LNCAP (cell line): Measurements from ENCODE around the gene GUK1.

Source experiments
- TF ChIP-seq, protein P1 (sequence below): fragments of 450-650 bp; IDR thresholded peaks from 2 replicates; pipeline ENCODE4 v1.5.1; 2017; ENCODE audit warnings: mild to moderate bottlenecking

GUK1 gene

DNA sequence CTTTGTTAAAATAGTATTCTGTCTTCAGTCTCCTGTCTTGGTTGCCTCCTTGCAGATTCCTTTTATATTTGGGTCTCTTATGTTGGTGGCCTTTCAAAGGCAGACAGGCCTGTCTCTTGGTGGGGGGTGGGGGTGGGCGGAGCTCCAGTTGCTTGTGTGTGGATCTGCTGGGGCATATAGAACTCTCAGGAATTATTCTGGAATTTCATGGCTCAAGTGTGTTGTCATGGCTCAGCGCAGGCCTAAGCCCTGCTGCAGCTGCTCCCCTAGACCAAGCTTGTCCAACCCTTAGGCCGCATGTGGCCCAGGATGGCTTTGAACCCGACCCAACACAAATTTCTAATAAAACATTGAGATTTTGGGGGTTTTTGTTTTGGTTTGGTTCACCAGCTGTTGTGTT lies 44.9 kb upstream of the GUK1 start:
- TF ChIP-seq, protein P1, sequence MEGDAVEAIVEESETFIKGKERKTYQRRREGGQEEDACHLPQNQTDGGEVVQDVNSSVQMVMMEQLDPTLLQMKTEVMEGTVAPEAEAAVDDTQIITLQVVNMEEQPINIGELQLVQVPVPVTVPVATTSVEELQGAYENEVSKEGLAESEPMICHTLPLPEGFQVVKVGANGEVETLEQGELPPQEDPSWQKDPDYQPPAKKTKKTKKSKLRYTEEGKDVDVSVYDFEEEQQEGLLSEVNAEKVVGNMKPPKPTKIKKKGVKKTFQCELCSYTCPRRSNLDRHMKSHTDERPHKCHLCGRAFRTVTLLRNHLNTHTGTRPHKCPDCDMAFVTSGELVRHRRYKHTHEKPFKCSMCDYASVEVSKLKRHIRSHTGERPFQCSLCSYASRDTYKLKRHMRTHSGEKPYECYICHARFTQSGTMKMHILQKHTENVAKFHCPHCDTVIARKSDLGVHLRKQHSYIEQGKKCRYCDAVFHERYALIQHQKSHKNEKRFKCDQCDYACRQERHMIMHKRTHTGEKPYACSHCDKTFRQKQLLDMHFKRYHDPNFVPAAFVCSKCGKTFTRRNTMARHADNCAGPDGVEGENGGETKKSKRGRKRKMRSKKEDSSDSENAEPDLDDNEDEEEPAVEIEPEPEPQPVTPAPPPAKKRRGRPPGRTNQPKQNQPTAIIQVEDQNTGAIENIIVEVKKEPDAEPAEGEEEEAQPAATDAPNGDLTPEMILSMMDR, result no peak

DNA sequence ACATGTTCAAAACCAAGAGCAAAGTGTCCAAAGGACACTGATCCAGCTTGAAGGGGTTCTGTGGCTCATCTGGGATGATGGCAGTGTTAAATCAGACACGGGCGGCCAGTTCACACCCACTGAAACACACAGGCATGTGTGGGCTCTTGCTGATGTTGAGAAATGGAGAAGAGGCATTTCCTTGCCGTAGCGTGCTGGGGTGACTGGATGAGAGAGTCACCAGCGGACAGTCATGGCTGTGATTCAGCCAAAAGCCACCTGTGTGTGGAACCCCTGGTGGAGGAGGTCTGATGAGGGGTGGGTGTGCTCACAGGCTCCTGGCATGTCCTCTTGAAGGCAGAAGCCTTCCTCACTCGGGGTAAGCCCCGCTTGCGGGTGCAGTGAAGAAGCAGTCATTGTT lies 44.1 kb upstream of the GUK1 start:
- TF ChIP-seq, protein P1, result no peak

DNA sequence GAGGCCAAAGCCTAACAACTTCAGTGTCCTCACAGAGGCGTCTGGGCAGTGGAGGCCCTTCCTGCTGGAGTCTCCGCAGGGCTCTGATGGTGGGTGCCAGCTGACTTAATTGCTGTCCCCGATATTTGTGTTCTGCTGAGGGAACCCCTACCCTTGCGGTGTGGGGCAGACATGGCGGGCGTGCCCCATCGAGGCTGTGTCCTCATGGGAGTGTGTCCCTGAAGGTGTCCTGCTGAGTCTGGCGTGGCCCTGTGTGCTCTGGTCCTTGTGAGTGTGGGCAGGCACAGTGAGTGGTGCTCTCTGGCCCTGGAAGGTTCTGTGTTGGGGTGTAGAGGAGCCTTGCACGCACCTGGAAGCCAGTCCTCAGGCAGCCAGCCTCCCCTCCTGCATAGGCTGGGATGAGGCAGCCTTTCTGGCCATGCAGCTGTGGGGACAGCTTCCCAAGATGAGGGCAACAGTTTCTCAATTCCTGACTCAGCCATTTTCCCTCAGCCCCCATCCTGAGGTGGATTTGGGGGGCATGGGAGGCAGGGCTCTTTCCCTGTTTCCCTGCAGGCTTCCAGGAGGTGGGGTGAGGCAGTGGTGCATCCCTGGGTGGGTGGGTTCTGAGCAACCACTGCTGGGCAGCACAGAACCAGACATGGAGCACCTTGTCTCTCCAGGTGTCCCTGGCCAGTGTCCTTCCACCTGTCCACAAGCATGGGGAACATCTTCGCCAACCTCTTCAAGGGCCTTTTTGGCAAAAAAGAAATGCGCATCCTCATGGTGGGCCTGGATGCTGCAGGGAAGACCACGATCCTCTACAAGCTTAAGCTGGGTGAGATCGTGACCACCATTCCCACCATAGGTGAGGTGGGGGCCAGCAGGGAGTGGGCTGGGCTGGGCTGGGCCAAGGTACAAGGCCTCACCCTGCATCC lies 43.4 kb upstream of the GUK1 start:
- TF ChIP-seq, protein P1, result no peak

DNA sequence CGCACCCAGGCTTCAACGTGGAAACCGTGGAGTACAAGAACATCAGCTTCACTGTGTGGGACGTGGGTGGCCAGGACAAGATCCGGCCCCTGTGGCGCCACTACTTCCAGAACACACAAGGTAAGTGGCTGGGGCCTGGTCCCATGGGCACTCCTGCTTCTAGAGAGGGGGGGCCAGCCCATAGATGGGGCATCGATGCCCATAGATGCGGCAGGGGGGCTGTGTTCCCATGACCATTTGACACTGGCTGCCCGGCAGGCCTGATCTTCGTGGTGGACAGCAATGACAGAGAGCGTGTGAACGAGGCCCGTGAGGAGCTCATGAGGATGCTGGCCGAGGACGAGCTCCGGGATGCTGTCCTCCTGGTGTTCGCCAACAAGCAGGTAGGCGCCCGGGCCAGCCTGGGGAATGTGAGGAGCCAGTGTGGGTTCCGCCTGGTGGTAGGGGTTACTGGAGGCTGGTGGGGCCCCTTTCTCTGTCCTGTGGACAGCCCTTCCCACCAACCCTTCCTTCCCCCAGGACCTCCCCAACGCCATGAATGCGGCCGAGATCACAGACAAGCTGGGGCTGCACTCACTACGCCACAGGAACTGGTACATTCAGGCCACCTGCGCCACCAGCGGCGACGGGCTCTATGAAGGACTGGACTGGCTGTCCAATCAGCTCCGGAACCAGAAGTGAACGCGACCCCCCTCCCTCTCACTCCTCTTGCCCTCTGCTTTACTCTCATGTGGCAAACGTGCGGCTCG lies 42.6 kb upstream of the GUK1 start:
- TF ChIP-seq, protein P1, result no peak

DNA sequence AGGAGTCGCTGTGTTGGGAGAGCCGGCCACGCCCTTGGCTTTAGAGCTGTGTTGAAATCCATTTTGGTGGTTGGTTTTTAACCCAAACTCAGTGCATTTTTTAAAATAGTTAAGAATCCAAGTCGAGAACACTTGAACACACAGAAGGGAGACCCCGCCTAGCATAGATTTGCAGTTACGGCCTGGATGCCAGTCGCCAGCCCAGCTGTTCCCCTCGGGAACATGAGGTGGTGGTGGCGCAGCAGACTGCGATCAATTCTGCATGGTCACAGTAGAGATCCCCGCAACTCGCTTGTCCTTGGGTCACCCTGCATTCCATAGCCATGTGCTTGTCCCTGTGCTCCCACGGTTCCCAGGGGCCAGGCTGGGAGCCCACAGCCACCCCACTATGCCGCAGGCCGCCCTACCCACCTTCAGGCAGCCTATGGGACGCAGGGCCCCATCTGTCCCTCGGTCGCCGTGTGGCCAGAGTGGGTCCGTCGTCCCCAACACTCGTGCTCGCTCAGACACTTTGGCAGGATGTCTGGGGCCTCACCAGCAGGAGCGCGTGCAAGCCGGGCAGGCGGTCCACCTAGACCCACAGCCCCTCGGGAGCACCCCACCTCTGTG lies 41.7 kb upstream of the GUK1 start:
- TF ChIP-seq, protein P1, result no peak

DNA sequence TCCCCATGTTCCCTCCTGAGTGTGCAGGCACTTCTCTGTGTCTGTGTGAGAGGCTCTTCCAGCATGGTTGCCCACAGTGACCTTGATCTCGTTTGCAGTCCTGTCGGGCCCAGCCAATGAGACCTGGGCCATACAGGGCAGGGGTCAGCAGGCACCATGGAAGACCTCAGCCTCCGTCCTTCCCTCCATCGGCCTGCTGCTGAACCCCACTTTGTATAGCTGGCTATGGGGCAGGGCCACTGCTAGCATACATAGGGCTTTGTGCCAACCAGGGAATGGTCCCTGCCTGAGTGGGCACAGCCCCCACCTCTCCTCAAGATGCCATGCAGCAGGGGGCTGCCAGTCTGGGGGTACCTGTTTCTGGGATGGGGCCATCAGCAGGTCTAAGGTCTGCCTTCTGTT lies 40.7 kb upstream of the GUK1 start:
- TF ChIP-seq, protein P1, result no peak

DNA sequence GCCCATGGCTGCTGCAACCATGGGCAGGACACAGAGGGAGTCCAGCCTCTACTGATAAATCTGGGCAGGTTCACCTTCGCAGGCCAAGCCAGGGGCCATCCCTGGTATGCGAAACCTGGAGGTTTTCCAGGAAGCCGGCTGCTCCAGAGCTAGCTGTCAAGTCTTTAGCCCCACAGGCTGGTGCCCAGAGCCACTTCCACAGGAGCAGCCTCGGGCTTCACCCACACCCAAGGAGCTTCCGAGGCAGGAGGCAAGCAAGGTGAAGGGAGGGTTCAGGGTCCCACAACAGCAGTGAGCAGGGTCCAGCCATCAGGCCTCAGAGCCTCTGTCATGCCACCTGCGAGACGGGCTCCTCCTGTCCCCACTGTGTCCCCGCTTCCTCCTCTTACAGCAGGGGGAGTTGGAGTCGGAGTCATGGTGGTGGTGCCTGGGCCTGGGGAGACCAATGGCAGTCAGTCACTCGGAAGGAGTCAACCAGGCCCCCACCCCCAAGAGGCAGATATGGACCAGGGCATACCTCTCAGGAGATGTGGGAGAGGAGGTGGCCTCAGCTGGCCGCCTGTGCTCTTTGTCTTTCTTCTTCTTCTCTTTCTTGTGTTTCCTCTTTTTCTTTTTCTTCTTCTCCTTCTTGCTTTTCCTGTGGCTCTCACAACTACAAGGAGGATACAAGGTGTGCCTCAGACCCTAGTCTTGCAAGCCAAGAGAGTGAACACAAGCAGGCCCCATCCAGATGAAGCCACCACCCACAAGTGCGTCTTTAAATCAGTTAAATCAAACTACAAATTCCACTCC lies 39.1 kb upstream of the GUK1 start:
- TF ChIP-seq, protein P1, result no peak
